ENCODE results near the gene TP53I13. TPM values are rescaled to one million over a fixed set of nuclear protein-coding genes. Genes with fewer than 3 reads are reported as not detected.
A peak's percentile ranks its signal among the peaks of the same experiment; 100 is the strongest.

The TP53I13 gene
- total and polyA plus RNA-seq, 2 of the 13 experiments (the other 11 are each of a cell fraction or from before 2014, with no cell fraction given) = 16.9 to 25.7 TPM

- TF ChIP-seq HMGXB4 (CRISPR knock-in tag; IDR thresholded peaks at IDR 0.05; ENCODE audit: borderline replicate concordance in 1 of 2, low read depth in 1 of 2) (peak; percentile 70 to 86), MEF2D (CRISPR knock-in tag; IDR thresholded peaks at IDR 0.05) (0 out of 2 replicates have a peak, but pooled peaks have one; percentile 50), DMAP1 (CRISPR knock-in tag; IDR thresholded peaks at IDR 0.05) (peak; percentile 58; the same call in 1 of the 2 replicates), DR1 (CRISPR knock-in tag; IDR thresholded peaks at IDR 0.05) (peak; percentile 67), LCORL (IDR thresholded peaks at IDR 0.05) (no peak), LCORL (CRISPR knock-in tag; IDR thresholded peaks at IDR 0.05) (peak; percentile 39; the same call in 1 of the 2 replicates), ZFP91 (CRISPR knock-in tag; IDR thresholded peaks at IDR 0.05; ENCODE audit: borderline replicate concordance) (peak; percentile 81), FIP1L1 (IDR thresholded peaks at IDR 0.05; ENCODE audit: borderline replicate concordance, insufficient read depth, low read depth, low read length) (0 out of 2 replicates have a peak, but pooled peaks have one; percentile 77), FOXM1 (CRISPR knock-in tag; IDR thresholded peaks at IDR 0.05) (no peak), TAF1 (CRISPR knock-in tag; IDR thresholded peaks at IDR 0.05) (peak; percentile 3; the same call in 1 of the 2 replicates), KIAA2018 (CRISPR knock-in tag; IDR thresholded peaks at IDR 0.05; ENCODE audit: borderline replicate concordance) (no peak), ZBTB33 (CRISPR knock-in tag; IDR thresholded peaks at IDR 0.05) (0 out of 2 replicates have a peak, but pooled peaks have one; percentile 38), HNRNPLL (IDR thresholded peaks at IDR 0.05; ENCODE audit: low read depth, low read length, poor library complexity, severe bottlenecking) (peak; percentile 77)
These were observed 48.6 kb downstream of the TP53I13 start (continued) for GRCh38 chr17:29617125-29617480.

Measured in HepG2 (cell line).